HepG2 (cell line): ENCODE results near the gene MORN5. TPM values are rescaled to one million over a fixed set of nuclear protein-coding genes. Genes with fewer than 3 reads are reported as not detected.

Experiments used
- ARHGAP35 ChIP-seq: sonication (generic); formaldehyde crosslinking; IDR thresholded peaks from 2 replicates; pipeline ENCODE4 v1.9.0; 2022; ENCODE audit warnings: mild to moderate bottlenecking, inconsistent platforms, moderate library complexity, missing genetic modification reagents, borderline replicate concordance
- ATM ChIP-seq: fragments of 450-650 bp; IDR thresholded peaks from 2 replicates; pipeline ENCODE4 v1.7.1; 2017; ENCODE audit warnings: mild to moderate bottlenecking, borderline replicate concordance
- ELF1 ChIP-seq: sonication (generic); formaldehyde crosslinking; IDR thresholded peaks from 2 replicates; pipeline ENCODE4 v1.4.0; 2020; ENCODE audit warnings: missing genetic modification reagents
- GABPA ChIP-seq, 2 experiments: IDR thresholded peaks; 2 replicates each; pipeline ENCODE4 v1.6.1; 2011 to 2016; ENCODE audit warnings: low read depth in 2 of 2, low read length in 1 of 2, missing biosample characterization in 1 of 2, missing genetic modification characterization in 1 of 2
- GTF3A ChIP-seq: sonication (generic); formaldehyde crosslinking; conservative IDR thresholded peaks from 2 replicates; pipeline ENCODE4 v1.4.0; 2020; ENCODE audit warnings: mild to moderate bottlenecking, missing genetic modification reagents
- HINFP ChIP-seq: sonication (generic); formaldehyde crosslinking; IDR thresholded peaks from 2 replicates; pipeline ENCODE4 v1.4.0; 2020; ENCODE audit warnings: low read depth, mild to moderate bottlenecking, missing genetic modification reagents
- HNF4G ChIP-seq, 2 experiments: sonication (generic) in 1 of 2; formaldehyde crosslinking in 1 of 2; IDR thresholded peaks; 2 replicates each; pipeline versions ENCODE4 v1.4.0 to v1.6.1; 2011 to 2020; ENCODE audit warnings: borderline replicate concordance in 2 of 2, low read depth in 2 of 2, mild to moderate bottlenecking in 2 of 2, low read length in 1 of 2, missing genetic modification reagents in 1 of 2, moderate library complexity in 1 of 2
- MATR3 ChIP-seq: sonication (generic); formaldehyde crosslinking; IDR thresholded peaks from 2 replicates; pipeline ENCODE4 v1.4.0; 2020; ENCODE audit warnings: missing genetic modification reagents
- MZF1 ChIP-seq: sonication (generic); formaldehyde crosslinking; IDR thresholded peaks from 2 replicates; pipeline ENCODE4 v1.8.1; 2023; ENCODE audit warnings: mild to moderate bottlenecking, missing genetic modification reagents, borderline replicate concordance
- NAIF1 ChIP-seq: sonication (generic); formaldehyde crosslinking; IDR thresholded peaks from 2 replicates; pipeline ENCODE4 v1.5.0; 2020; ENCODE audit warnings: mild to moderate bottlenecking, missing genetic modification reagents, borderline replicate concordance
- PITX1 ChIP-seq: sonication (generic); formaldehyde crosslinking; IDR thresholded peaks from 2 replicates; pipeline ENCODE4 v1.5.1; 2020; ENCODE audit warnings: mild to moderate bottlenecking, missing genetic modification reagents
- POLR2AphosphoS5 ChIP-seq: IDR thresholded peaks from 2 replicates; pipeline ENCODE4 v1.6.1; 2012; ENCODE audit warnings: low read depth, low read length
- RCOR2 ChIP-seq: IDR thresholded peaks from 2 replicates; pipeline ENCODE4 v1.6.1; 2016; ENCODE audit warnings: missing biosample characterization, missing genetic modification reagents
- REL ChIP-seq: sonication (generic); formaldehyde crosslinking; conservative IDR thresholded peaks from 2 replicates; pipeline ENCODE4 v1.8.0; 2022; ENCODE audit warnings: mild to moderate bottlenecking, missing genetic modification reagents, moderate library complexity
- RNF219 ChIP-seq: sonication (generic); formaldehyde crosslinking; IDR thresholded peaks from 2 replicates; pipeline ENCODE4 v1.5.0; 2020; ENCODE audit warnings: mild to moderate bottlenecking, missing genetic modification reagents
- SMC3 ChIP-seq: IDR thresholded peaks from 2 replicates; pipeline ENCODE4 v1.6.1; 2011; ENCODE audit warnings: low read length, improper control_type of control experiment
- ZNF276 ChIP-seq: sonication (generic); formaldehyde crosslinking; IDR thresholded peaks from 2 replicates; pipeline ENCODE4 v1.4.0; 2020; ENCODE audit warnings: mild to moderate bottlenecking, low read depth, missing genetic modification reagents
- ZNF33A ChIP-seq: sonication (generic); formaldehyde crosslinking; IDR thresholded peaks from 2 replicates; pipeline ENCODE4 v1.5.1; 2020; ENCODE audit warnings: missing genetic modification reagents, mild to moderate bottlenecking, moderate library complexity, borderline replicate concordance
- ZNF710 ChIP-seq: sonication (generic); formaldehyde crosslinking; IDR thresholded peaks from 2 replicates; pipeline ENCODE4 v1.5.0; 2020; ENCODE audit warnings: mild to moderate bottlenecking, missing genetic modification reagents, borderline replicate concordance
- ZNF83 ChIP-seq: sonication (generic); formaldehyde crosslinking; IDR thresholded peaks from 2 replicates; pipeline ENCODE4 v1.4.0; 2020; ENCODE audit warnings: missing genetic modification reagents, mild to moderate bottlenecking, borderline replicate concordance
- ZNF850 ChIP-seq: sonication (generic); formaldehyde crosslinking; conservative IDR thresholded peaks from 2 replicates; pipeline ENCODE4 v1.9.0; 2021; ENCODE audit warnings: mild to moderate bottlenecking, missing genetic modification reagents
- polyA plus RNA-seq, 8 experiments: library from polyadenylated mRNA; depleted of rRNA in 3 of 8; stranded (reverse) in 7 of 8; unstranded in 1 of 8; fragments of >200 nt; fragmentation: Illumina TruSeq in 4 of 8; extraction: Trizol in 4 of 8; gene quantifications; 2 replicates each; pipeline versions ENCODE4 v1.2.1 to v1.2.3, GENCODE V29; 2011 to 2016; ENCODE audit warnings: low read depth in 4 of 8, missing spikeins in 1 of 8, mixed read lengths in 1 of 8; ENCODE audit not compliant: insufficient read depth in 1 of 8
- total RNA-seq, 5 experiments: library from RNA; depleted of rRNA; stranded (reverse); fragments of >200 nt; fragmentation: Illumina TruSeq; extraction: Trizol; gene quantifications; 2 replicates each; pipeline ENCODE4 v1.2.3, GENCODE V29; 2016; ENCODE audit warnings: low read depth in 1 of 5

Gene MORN5
- total and polyA plus RNA-seq, 2 of the 13 experiments (the other 11 are each of a cell fraction or from before 2014, with no cell fraction given): not detected

GRCh38 chr9:122138560-122139268 lies 21.0 kb upstream of the MORN5 start (continued):
- TF ChIP-seq ZNF710 (no peak), RNF219 (CRISPR knock-in tag) (no peak), ELF1 (no peak), RCOR2 (CRISPR knock-in tag) (no peak), PITX1 (CRISPR knock-in tag) (no peak), ZNF83 (CRISPR knock-in tag) (0 out of 2 replicates have a peak, but pooled peaks have one; percentile 36), ARHGAP35 (no peak), HINFP (CRISPR knock-in tag) (0 out of 2 replicates have a peak, but pooled peaks have one; percentile 28), ATM (no peak), POLR2AphosphoS5 (peak; percentile 42; the same call in 1 of the 2 replicates), HNF4G (IDR thresholded peaks at IDR 0.05; ENCODE audit: borderline replicate concordance, low read depth, low read length) (no peak), HNF4G (CRISPR knock-in tag; IDR thresholded peaks at IDR 0.05; ENCODE audit: borderline replicate concordance, low read depth) (0 out of 2 replicates have a peak, but pooled peaks have one; percentile 50), GABPA (IDR thresholded peaks at IDR 0.05; ENCODE audit: low read depth, low read length) (no peak), GABPA (CRISPR knock-in tag; IDR thresholded peaks at IDR 0.05; ENCODE audit: low read depth) (no peak), ZNF276 (CRISPR knock-in tag) (no peak), SMC3 (no peak), ZNF850 (CRISPR knock-in tag) (no peak), GTF3A (CRISPR knock-in tag) (no peak), MATR3 (no peak), NAIF1 (CRISPR knock-in tag) (no peak), MZF1 (CRISPR knock-in tag) (no peak), ZNF33A (CRISPR knock-in tag) (no peak), REL (CRISPR knock-in tag) (no peak)
